Rectal smooth muscle tissue (tissue), 1 donor: ENCODE data around the gene FBXO38.
A peak's percentile ranks its signal among the peaks of the same experiment; 100 is the strongest.

ENCODE experiments used
- H3K27ac ChIP-seq: one replicate; pipeline ENCODE4 v1.7.0; 2013; ENCODE audit warnings: low read depth, low read length, inconsistent platforms
- H3K27me3 ChIP-seq: one replicate; pipeline ENCODE4 v1.7.0; 2013; ENCODE audit warnings: low read length; ENCODE audit not compliant: control insufficient read depth, insufficient read depth
- H3K36me3 ChIP-seq: one replicate; pipeline ENCODE4 v1.7.0; 2013; ENCODE audit warnings: low read length; ENCODE audit not compliant: control insufficient read depth, insufficient read depth
- H3K4me1 ChIP-seq: one replicate; pipeline ENCODE4 v1.7.0; 2013; ENCODE audit warnings: low read length; ENCODE audit not compliant: control insufficient read depth, insufficient read depth
- H3K4me3 ChIP-seq: one replicate; pipeline ENCODE4 v1.7.0; 2013; ENCODE audit warnings: low read length
- H3K9ac ChIP-seq: one replicate; pipeline ENCODE4 v1.7.0; 2013; ENCODE audit warnings: low read length

Gene FBXO38, protein sequence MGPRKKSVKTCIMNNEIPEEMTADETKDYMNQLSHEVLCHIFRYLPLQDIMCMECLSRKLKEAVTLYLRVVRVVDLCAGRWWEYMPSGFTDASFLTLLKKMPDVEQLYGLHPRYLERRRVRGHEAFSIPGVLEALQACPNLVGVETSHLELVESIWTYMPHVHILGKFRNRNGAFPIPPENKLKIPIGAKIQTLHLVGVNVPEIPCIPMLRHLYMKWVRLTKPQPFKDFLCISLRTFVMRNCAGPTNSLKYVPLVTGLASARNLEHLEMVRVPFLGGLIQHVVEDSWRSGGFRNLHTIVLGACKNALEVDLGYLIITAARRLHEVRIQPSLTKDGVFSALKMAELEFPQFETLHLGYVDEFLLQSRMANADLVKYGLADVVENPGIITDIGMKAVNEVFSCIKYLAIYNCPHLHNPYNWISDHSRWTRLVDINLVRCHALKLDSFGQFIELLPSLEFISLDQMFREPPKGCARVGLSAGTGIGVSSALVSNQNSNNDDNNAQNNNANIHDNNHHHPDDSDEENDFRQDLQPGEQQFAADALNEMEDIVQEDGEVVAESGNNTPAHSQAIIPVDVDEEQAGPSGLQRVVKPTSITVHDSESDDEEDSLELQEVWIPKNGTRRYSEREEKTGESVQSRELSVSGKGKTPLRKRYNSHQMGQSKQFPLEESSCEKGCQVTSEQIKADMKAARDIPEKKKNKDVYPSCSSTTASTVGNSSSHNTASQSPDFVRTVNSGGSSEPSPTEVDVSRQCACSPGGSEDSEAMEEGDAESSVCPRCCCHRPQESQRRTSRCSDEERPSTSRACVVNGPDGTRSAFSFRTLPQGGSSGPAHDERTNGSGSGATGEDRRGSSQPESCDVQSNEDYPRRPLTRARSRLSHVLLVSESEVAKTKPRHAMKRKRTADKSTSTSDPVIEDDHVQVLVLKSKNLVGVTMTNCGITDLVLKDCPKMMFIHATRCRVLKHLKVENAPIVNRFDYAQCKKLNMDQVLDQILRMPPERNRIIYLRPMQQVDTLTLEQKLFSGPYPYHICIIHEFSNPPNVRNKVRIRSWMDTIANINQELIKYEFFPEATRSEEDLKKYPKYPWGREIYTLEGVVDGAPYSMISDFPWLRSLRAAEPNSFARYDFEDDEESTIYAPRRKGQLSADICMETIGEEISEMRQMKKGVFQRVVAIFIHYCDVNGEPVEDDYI

DNA sequence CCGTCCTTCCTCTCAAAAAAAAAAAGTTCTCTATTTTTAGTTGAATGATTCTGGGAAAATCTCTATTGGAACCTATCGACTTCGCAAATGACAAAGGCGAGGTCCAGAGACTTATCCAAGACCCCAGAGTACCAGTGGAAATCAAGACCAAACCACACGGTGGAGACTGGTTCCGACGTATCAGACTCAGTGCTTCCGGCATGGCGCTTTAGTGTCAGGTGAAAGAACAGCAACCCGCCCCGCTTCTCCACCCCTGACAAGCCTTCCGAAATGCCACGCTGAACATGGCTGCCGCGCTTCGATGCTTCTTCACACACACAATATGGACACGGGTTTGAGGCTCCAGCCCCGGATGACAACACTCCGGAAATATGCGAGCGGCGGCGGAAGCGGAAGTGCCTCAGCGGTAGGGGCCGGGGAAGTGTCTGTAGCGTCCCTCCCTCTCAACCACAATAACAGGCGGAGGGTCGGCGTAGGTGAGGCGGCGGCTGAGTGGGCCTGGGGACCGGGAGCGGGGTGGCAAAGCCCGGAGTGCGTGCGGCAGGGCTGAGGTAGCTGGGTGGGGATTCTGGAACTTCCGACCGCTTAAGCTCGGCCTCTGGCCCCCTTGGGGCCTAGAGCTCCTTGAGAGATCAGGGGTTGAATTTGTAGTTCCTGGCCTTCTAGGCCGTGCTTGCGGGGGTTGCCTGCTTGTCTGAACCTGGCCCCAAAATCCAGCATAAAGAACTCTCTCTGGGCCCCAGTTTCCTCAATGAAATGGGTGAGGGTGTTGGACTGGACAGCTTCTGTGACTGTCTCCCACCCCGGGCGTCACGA, at the start of gene FBXO38:
Gene FBXO38, plus strand, starts transcription at position 395 of the 816 bp plus-strand sequence. CDS start 10,819 bp downstream, outside the sequence.
- Histone ChIP-seq H3K4me1 (peaks cover 21% of the 10 kb centered on the region), H3K36me3 (peaks cover 2% of the 10 kb centered on the region), H3K27me3 (no peaks in the 10 kb centered on the region), H3K9ac (peak within 1 kb of the TSS; percentile 87), H3K27ac (peak within 1 kb of the TSS; percentile 82), H3K4me3 (peak within 1 kb of the TSS; percentile 87)

DNA sequence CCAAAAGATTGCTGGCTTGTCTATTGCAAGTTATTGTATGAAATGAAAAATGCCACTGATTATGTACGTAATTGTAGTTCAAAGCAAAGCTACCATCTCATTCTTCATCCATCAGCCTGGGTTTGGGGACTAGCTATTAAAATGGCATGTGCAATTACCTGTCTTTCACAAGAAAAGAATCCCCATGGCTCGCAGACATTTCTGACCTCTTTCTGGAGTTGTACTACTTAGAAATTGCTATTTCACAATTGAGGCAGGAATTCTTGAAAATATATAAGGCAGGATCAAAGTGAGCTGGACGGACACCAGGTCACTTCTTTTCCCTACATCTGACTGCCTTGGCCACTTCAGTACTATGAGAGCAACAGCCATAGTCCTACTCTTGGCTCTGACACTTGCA, 48.5 kb upstream of the FBXO38 start, which contains the start of gene SPINK9:
Gene SPINK9, plus strand, starts transcription at position 301 of the 400 bp plus-strand sequence. Its CDS starts 55 bp downstream, at position 356.
- Histone ChIP-seq H3K4me3 (no peak within 1 kb of the TSS), H3K4me1 (no peaks in the 10 kb centered on the region), H3K36me3 (no peaks in the 10 kb centered on the region), H3K9ac (no peak within 1 kb of the TSS), H3K27ac (no peak within 1 kb of the TSS), H3K27me3 (no peaks in the 10 kb centered on the region)

DNA sequence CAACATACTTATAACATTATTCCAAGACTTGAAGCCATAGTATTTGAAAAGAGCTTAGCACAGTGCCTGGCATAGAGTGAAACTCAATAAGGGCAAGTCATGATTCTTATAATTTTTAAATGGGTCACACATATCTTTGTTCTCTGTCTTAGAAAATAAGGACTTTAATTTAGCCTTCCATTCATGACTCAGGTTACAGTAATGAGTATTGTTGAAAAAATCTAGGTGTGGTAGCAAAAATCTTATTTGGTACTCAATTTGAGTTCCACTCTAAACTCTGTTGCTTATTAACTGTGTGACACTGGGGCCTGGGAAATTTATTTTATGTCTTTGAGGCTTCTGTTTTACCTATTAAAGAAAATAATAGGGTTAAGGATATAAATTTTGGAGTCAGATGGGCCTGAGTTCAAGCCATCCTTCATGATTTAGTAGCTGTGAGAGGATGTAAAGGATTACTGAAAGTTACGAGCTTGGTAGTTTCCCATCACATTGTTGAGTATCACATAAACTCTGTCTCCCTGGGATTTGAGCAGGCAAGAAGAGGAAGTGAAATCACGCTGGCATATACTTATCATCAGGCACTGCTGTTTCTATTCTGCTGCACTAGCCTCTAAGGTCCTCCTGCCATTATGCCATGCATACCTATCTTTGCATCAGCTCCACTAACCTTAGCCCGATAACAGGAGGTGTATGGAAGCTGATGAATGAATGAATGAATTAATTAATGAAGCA, 46.9 kb upstream of the FBXO38 start:
- H3K4me1 ChIP-seq: no peaks in the 10 kb centered on the region
- no peak overlapping the region for H3K4me3 ChIP-seq
- no peak overlapping the region for H3K27ac ChIP-seq
- H3K27me3 ChIP-seq: no peaks in the 10 kb centered on the region
- H3K9ac ChIP-seq: no peak overlapping the region
- no peaks in the 10 kb centered on the region for H3K36me3 ChIP-seq

DNA sequence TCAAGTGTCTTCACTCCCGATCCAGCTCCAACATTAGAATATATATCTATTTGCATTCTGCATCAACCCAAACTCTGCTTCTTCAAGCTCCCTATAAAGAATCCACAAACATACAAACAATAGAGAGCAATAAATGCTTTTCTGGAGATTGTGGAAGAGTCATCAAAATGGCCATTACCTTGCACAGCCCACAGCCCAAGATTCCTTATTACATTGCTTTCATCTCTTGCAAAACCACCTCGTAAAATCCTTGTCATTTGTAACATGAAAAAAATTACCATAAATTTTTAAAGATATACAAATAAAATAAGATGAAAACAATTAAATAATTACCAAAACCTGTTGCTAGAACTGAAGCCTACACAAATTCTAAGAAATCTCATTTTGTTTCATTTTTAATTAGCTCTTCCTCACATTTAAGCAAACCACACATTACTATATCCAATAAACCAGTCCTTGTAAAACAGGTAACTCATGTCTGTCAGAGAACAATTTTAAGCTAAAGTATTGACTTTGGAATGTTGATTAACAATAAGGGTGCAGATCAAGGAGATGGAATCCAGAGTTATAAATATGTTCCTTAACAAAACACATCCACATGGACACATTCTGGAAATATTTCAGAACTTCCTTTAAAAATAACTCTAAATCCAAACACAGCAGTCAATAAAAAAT, 41.2 kb upstream of the FBXO38 start:
- Histone ChIP-seq H3K9ac (no peak overlapping the region), H3K27me3 (no peaks in the 10 kb centered on the region), H3K36me3 (no peaks in the 10 kb centered on the region), H3K4me1 (no peaks in the 10 kb centered on the region), H3K4me3 (no peak overlapping the region), H3K27ac (no peak overlapping the region)

DNA sequence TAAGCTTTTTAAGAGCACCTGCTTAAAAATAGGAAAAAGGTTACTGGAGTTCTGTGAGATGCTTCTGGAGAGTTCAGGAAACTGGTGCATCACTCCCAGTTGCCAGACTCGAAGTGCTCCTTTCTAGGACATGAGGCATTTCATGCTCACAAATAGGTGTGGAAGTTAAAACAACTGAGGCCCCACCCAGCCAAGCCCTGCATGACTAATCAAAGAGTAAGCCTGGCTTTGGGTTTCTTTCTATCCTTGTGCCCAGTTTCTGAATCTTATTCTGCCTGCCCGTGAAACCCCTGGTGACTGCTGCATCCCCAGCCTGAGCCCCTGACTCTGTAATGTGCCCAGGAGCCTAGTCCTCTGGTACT, 40.7 kb upstream of the FBXO38 start:
- Histone ChIP-seq H3K36me3 (no peaks in the 10 kb centered on the region), H3K27ac (no peak overlapping the region)

DNA sequence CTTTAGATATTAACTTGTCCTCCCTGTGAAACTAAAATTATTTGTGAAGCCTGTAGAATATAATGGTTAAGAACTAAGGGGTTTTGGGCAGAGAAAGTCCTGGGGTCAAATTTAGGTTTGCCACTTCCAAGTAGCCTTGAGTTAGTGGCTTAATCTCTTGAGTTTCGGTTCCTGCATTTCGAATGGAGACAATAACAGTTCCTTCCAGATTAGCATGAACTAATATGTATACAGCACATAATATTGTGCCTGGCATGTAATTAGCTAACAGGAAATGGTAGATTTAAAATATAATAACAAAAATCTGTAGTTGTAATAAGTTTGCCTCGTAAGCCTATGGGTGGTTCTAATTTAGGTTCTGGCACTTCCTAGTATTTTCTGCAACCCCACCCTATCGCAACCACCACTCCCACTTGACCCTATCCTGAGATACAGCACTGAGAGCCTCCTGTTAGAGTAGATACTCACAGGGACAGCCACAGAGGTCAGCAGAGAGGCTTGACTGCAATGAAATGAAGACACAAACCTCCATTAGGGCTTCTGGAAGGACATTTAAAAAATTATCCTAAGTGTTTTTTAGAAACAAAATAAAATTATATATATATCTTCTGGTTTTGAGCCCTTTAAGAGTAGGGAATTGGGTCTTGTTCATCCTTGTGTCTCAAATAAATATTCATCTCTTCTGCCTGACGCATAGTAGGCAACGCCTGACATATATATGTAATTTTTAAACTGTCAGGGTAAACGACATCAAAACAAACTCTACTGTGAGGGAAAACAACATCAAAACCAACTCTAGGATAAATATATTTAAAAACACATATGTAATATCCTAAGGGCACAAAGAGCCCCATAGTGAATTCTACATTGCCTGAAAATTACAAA, 39.9 kb upstream of the FBXO38 start:
- no peak overlapping the region for H3K27ac ChIP-seq
- H3K27me3 ChIP-seq: no peaks in the 10 kb centered on the region
- H3K36me3 ChIP-seq: no peaks in the 10 kb centered on the region
- no peak overlapping the region for H3K4me3 ChIP-seq
- H3K9ac ChIP-seq: no peak overlapping the region
- no peaks in the 10 kb centered on the region for H3K4me1 ChIP-seq

More for the DNA sequence above, 40.7 kb upstream of the FBXO38 start:
- Histone ChIP-seq H3K9ac (no peak overlapping the region), H3K4me3 (no peak overlapping the region), H3K4me1 (no peaks in the 10 kb centered on the region), H3K27me3 (no peaks in the 10 kb centered on the region)

DNA sequence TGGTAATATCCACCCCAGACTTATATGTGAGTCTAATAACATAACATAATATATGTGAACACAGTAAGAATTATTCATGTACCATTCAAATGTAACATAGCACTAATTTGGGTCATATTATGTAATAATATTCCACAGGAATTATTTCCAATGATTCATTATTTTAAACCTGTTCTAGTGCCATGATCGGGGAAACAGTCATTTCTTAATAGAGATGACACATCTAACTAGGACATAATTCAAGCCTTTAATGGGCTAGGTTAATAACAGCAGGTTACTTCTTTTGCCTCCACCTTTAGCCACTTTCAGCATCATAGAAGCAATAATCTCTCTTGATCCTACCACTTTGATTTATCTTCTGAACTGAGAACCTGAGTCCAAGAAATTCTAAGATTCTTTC, 36.1 kb upstream of the FBXO38 start:
- Histone ChIP-seq H3K4me1 (no peaks in the 10 kb centered on the region), H3K27ac (no peak overlapping the region), H3K36me3 (no peaks in the 10 kb centered on the region), H3K9ac (no peak overlapping the region), H3K4me3 (no peak overlapping the region), H3K27me3 (no peaks in the 10 kb centered on the region)

DNA sequence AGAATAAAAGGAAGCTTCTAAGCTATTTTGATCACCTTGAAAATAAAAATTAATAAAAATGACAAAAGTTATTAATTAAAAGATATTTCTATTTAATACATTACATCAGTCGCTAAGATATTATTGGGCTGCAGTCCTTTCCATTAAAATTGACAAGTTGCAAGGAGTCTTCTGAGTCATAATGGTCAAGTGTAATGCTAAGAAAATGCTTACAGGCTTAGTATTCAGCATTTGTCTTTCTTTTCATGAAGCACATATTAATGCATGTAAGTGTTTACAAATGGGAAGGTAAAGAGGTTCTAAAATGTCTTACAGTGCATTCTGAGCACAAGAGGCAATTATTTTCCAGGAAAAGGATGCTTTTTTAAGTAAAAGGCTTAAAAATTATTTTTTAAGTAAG, 31.1 kb upstream of the FBXO38 start:
- H3K36me3 ChIP-seq: no peaks in the 10 kb centered on the region
- H3K27ac ChIP-seq: no peak overlapping the region
- H3K4me1 ChIP-seq: no peaks in the 10 kb centered on the region
- no peak overlapping the region for H3K9ac ChIP-seq
- no peak overlapping the region for H3K4me3 ChIP-seq
- no peaks in the 10 kb centered on the region for H3K27me3 ChIP-seq

DNA sequence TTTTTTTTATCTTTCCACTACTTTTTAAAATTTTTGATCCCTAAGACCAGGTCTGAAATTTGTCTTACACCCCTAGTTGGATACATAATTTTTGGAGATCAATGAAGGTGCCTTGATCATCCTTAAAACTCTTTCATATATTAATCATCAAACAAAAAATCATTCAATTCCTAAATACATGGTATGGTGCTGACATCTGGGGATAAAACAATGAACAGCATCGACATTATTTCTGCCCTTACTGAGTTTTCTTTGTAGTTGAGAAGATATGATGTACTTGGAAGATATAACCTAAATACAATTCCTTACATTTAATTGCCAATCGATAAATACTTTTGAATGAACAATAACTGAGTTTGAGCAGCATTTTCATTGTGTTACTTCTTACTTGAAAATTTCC, 30.1 kb upstream of the FBXO38 start:
- Histone ChIP-seq H3K27me3 (no peaks in the 10 kb centered on the region), H3K4me3 (no peak overlapping the region), H3K27ac (no peak overlapping the region), H3K9ac (no peak overlapping the region), H3K36me3 (no peaks in the 10 kb centered on the region), H3K4me1 (no peaks in the 10 kb centered on the region)

DNA sequence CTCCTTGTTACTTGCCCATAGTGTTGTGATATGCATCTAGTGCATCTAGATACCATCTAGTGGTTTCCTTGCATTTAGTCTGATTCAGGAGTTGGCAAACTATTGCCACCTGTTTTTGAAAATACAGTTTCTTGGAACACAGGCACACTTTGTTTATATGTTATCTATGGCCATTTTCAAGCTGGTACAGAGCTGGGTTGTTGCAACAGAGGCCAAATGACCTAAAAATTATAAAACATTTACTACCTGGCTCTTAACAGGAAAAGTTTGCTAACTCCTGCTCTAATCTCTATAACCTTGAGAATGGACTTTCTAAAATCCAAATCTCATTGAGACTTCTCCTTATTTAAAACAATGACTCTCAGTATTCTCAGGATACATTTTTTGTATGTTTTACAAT, 19.4 kb upstream of the FBXO38 start:
- no peaks in the 10 kb centered on the region for H3K4me1 ChIP-seq
- no peak overlapping the region for H3K9ac ChIP-seq
- H3K27me3 ChIP-seq: no peaks in the 10 kb centered on the region
- no peak overlapping the region for H3K4me3 ChIP-seq
- no peak overlapping the region for H3K27ac ChIP-seq
- no peaks in the 10 kb centered on the region for H3K36me3 ChIP-seq
